Memory B cell (primary cell): ENCODE results near the gene PGBD5.

Source experiments
- ATAC-seq: fragments of 150-1000 bp; cut with Tn5 transposase; 2 replicates; pipeline ENCODE4 v1.10.0; 2021; ENCODE audit warnings: low read depth, mild to moderate bottlenecking, moderate library complexity
- DNase-seq, 2 donors: peaks; one replicate each; pipeline ENCODE4 v3.0.0; 2022; ENCODE audit warnings: low spot score in 2 of 2
- H3K27ac Mint-ChIP-seq: one replicate; pipeline ENCODE4 v1.8.0; 2022; ENCODE audit warnings: mild to moderate bottlenecking, moderate library complexity, mixed read lengths
- H3K27me3 Mint-ChIP-seq: one replicate; pipeline ENCODE4 v1.8.0; 2022; ENCODE audit warnings: mixed read lengths
- H3K36me3 Mint-ChIP-seq: one replicate; pipeline ENCODE4 v1.8.0; 2022; ENCODE audit warnings: mild to moderate bottlenecking, mixed read lengths
- H3K4me1 Mint-ChIP-seq: one replicate; pipeline ENCODE4 v1.8.0; 2022; ENCODE audit warnings: mixed read lengths
- H3K4me3 Mint-ChIP-seq: one replicate; pipeline ENCODE4 v1.8.0; 2022; ENCODE audit warnings: mild to moderate bottlenecking, moderate library complexity, mixed read lengths
- H3K9me3 Mint-ChIP-seq: one replicate; pipeline ENCODE4 v1.8.0; 2022; ENCODE audit warnings: mixed read lengths

The PGBD5 gene

GRCh38 chr1:230335861-230336522, 90.1 kb downstream of the PGBD5 start:
- Mint-ChIP-seq H3K36me3 (no peaks in the 10 kb centered on the region), H3K4me3 (no peak overlapping the region), H3K27ac (no peak overlapping the region), H3K27me3 (peaks cover 17% of the 10 kb centered on the region), H3K4me1 (no peaks in the 10 kb centered on the region), H3K9me3 (peaks cover 2% of the 10 kb centered on the region)
- DNase-seq (no peak), ATAC-seq (no peak)

- Mint-ChIP-seq H3K4me3 (no peak overlapping the region), H3K36me3 (no peaks in the 10 kb centered on the region), H3K4me1 (no peaks in the 10 kb centered on the region), H3K9me3 (peaks cover under 1% of the 10 kb centered on the region), H3K27ac (no peak overlapping the region), H3K27me3 (peaks cover 16% of the 10 kb centered on the region)
- ATAC-seq (no peak), DNase-seq (no peak)
Observed at GRCh38 chr1:230334447-230334837, 91.7 kb downstream of the PGBD5 start.

GRCh38 chr1:230333590-230334446, 92.3 kb downstream of the PGBD5 start:
- no peaks in the 10 kb centered on the region for H3K36me3 Mint-ChIP-seq
- ATAC-seq (no peak), DNase-seq (no peak)
- H3K27me3 Mint-ChIP-seq, result peaks cover 13% of the 10 kb centered on the region
- H3K4me3 Mint-ChIP-seq, result no peak overlapping the region
- no peak overlapping the region for H3K27ac Mint-ChIP-seq
- no peaks in the 10 kb centered on the region for H3K9me3 Mint-ChIP-seq
- H3K4me1 Mint-ChIP-seq, result no peaks in the 10 kb centered on the region

- H3K36me3 Mint-ChIP-seq, result no peaks in the 10 kb centered on the region
- H3K27ac Mint-ChIP-seq, result no peak overlapping the region
- peaks cover 10% of the 10 kb centered on the region for H3K4me1 Mint-ChIP-seq
- H3K4me3 Mint-ChIP-seq, result no peak overlapping the region
- ATAC-seq (no peak), DNase-seq (no peak)
- no peaks in the 10 kb centered on the region for H3K9me3 Mint-ChIP-seq
- peaks cover 12% of the 10 kb centered on the region for H3K27me3 Mint-ChIP-seq
Observed at GRCh38 chr1:230332575-230333066, 93.5 kb downstream of the PGBD5 start.

GRCh38 chr1:230332061-230332460, 94.1 kb downstream of the PGBD5 start:
- ATAC-seq (no peak), DNase-seq (no peak)

GRCh38 chr1:230330157-230330556, 96.0 kb downstream of the PGBD5 start:
- no peaks in the 10 kb centered on the region for H3K36me3 Mint-ChIP-seq
- no peak overlapping the region for H3K4me3 Mint-ChIP-seq
- H3K9me3 Mint-ChIP-seq, result no peaks in the 10 kb centered on the region
- peaks cover 6% of the 10 kb centered on the region for H3K27me3 Mint-ChIP-seq
- peaks cover 10% of the 10 kb centered on the region for H3K4me1 Mint-ChIP-seq
- ATAC-seq (no peak), DNase-seq (no peak)
- no peak overlapping the region for H3K27ac Mint-ChIP-seq

More at GRCh38 chr1:230332061-230332460, 94.1 kb downstream of the PGBD5 start:
- no peak overlapping the region for H3K27ac Mint-ChIP-seq
- no peak overlapping the region for H3K4me3 Mint-ChIP-seq
- H3K9me3 Mint-ChIP-seq, result no peaks in the 10 kb centered on the region
- H3K36me3 Mint-ChIP-seq, result no peaks in the 10 kb centered on the region
- peaks cover 10% of the 10 kb centered on the region for H3K4me1 Mint-ChIP-seq
- peaks cover 11% of the 10 kb centered on the region for H3K27me3 Mint-ChIP-seq

GRCh38 chr1:230328342-230329015, 97.7 kb downstream of the PGBD5 start:
- H3K4me3 Mint-ChIP-seq, result no peak overlapping the region
- no peaks in the 10 kb centered on the region for H3K9me3 Mint-ChIP-seq
- H3K27ac Mint-ChIP-seq, result no peak overlapping the region
- DNase-seq (no peak), ATAC-seq (no peak)
- H3K36me3 Mint-ChIP-seq, result no peaks in the 10 kb centered on the region
- H3K27me3 Mint-ChIP-seq, result peaks cover 3% of the 10 kb centered on the region
- H3K4me1 Mint-ChIP-seq, result peaks cover 10% of the 10 kb centered on the region

- H3K9me3 Mint-ChIP-seq, result no peaks in the 10 kb centered on the region
- H3K4me1 Mint-ChIP-seq, result peaks cover 10% of the 10 kb centered on the region
- H3K27me3 Mint-ChIP-seq, result peaks cover 2% of the 10 kb centered on the region
- DNase-seq (no peak), ATAC-seq (no peak)
- H3K4me3 Mint-ChIP-seq, result no peak overlapping the region
- H3K27ac Mint-ChIP-seq, result no peak overlapping the region
- no peaks in the 10 kb centered on the region for H3K36me3 Mint-ChIP-seq
Observed at GRCh38 chr1:230327892-230328284, 98.2 kb downstream of the PGBD5 start.

GRCh38 chr1:230326971-230327891, 98.9 kb downstream of the PGBD5 start:
- Mint-ChIP-seq H3K27ac (no peak overlapping the region), H3K9me3 (no peaks in the 10 kb centered on the region), H3K36me3 (no peaks in the 10 kb centered on the region), H3K4me3 (no peak overlapping the region), H3K4me1 (peaks cover 10% of the 10 kb centered on the region), H3K27me3 (peaks cover 2% of the 10 kb centered on the region)
- ATAC-seq, result no peak
- DNase-seq, result no peak

- H3K36me3 Mint-ChIP-seq, result no peaks in the 10 kb centered on the region
- DNase-seq (no peak), ATAC-seq (no peak)
- peaks cover 10% of the 10 kb centered on the region for H3K4me1 Mint-ChIP-seq
- H3K27me3 Mint-ChIP-seq, result peaks cover 3% of the 10 kb centered on the region
- no peaks in the 10 kb centered on the region for H3K9me3 Mint-ChIP-seq
- no peak overlapping the region for H3K27ac Mint-ChIP-seq
- H3K4me3 Mint-ChIP-seq, result no peak overlapping the region
Observed at GRCh38 chr1:230323686-230324085, 102.4 kb downstream of the PGBD5 start.

- Mint-ChIP-seq H3K4me1 (peaks cover 4% of the 10 kb centered on the region), H3K4me3 (no peak overlapping the region)
- DNase-seq, result no peak
Observed at GRCh38 chr1:230322967-230323547, 103.1 kb downstream of the PGBD5 start.

GRCh38 chr1:230322421-230322756, 103.7 kb downstream of the PGBD5 start:
- no peak overlapping the region for H3K4me3 Mint-ChIP-seq
- DNase-seq, result no peak
- H3K9me3 Mint-ChIP-seq, result no peaks in the 10 kb centered on the region
- H3K4me1 Mint-ChIP-seq, result no peaks in the 10 kb centered on the region
- peaks cover 3% of the 10 kb centered on the region for H3K27me3 Mint-ChIP-seq
- H3K27ac Mint-ChIP-seq, result no peak overlapping the region
- ATAC-seq, result no peak
- no peaks in the 10 kb centered on the region for H3K36me3 Mint-ChIP-seq

More at GRCh38 chr1:230322967-230323547, 103.1 kb downstream of the PGBD5 start:
- Mint-ChIP-seq H3K27me3 (peaks cover 3% of the 10 kb centered on the region), H3K27ac (no peak overlapping the region), H3K36me3 (no peaks in the 10 kb centered on the region), H3K9me3 (no peaks in the 10 kb centered on the region)
- no peak for ATAC-seq

- H3K9me3 Mint-ChIP-seq, result no peaks in the 10 kb centered on the region
- no peak for ATAC-seq
- H3K36me3 Mint-ChIP-seq, result no peaks in the 10 kb centered on the region
- DNase-seq, result no peak
- H3K4me3 Mint-ChIP-seq, result no peak overlapping the region
- H3K27me3 Mint-ChIP-seq, result peaks cover 3% of the 10 kb centered on the region
- no peaks in the 10 kb centered on the region for H3K4me1 Mint-ChIP-seq
- no peak overlapping the region for H3K27ac Mint-ChIP-seq
Observed at GRCh38 chr1:230321741-230322420, 104.3 kb downstream of the PGBD5 start.
